Measurements from ENCODE around the gene KSR1. TPM values are rescaled to one million over a fixed set of nuclear protein-coding genes. Genes with fewer than 3 reads are reported as not detected.

The KSR1 gene
- total and polyA plus RNA-seq, 2 experiments from 2014 or later: 7.8 to 53.2 TPM

- TF ChIP-seq REST (IDR thresholded peaks at IDR 0.05; ENCODE audit: unreplicated experiment) (no peak), JUNB (IDR thresholded peaks at IDR 0.05; ENCODE audit: unreplicated experiment) (no peak), STAT1 (IDR thresholded peaks at IDR 0.05; ENCODE audit: unreplicated experiment) (no peak), EZH2phosphoT487 (IDR thresholded peaks at IDR 0.05; ENCODE audit: unreplicated experiment) (no peak), CTCF (conservative IDR thresholded peaks at IDR 0.05; ENCODE audit: low read depth in 2 of 2) (no peak), ZNF462 (CRISPR knock-in tag; IDR thresholded peaks at IDR 0.05) (no peak), ETS1 (IDR thresholded peaks at IDR 0.05) (no peak), POLR2AphosphoS5 (IDR thresholded peaks at IDR 0.05; ENCODE audit: low read depth) (no peak), NANOG (IDR thresholded peaks at IDR 0.05; ENCODE audit: borderline replicate concordance) (no peak), ZNF114 (CRISPR knock-in tag; IDR thresholded peaks at IDR 0.05) (no peak), ZNF331 (CRISPR knock-in tag; IDR thresholded peaks at IDR 0.05; ENCODE audit: low read depth) (no peak), EZH2 (IDR thresholded peaks at IDR 0.05; ENCODE audit: low read depth, unreplicated experiment) (no peak), CREB1 (CRISPR knock-in tag; IDR thresholded peaks at IDR 0.05; ENCODE audit: low read depth) (no peak)
- Mint-ChIP-seq H3K27me3 (ENCODE audit: insufficient read depth, low read depth, poor library complexity) (peaks cover 3% of the 10 kb centered on the region), H3K27ac (no peak overlapping the region), H3K36me3 (ENCODE audit: low read depth) (peaks cover 35% of the 10 kb centered on the region), H3K4me3 (no peak overlapping the region), H3K4me1 (no peaks in the 10 kb centered on the region), H3K9me3 (no peaks in the 10 kb centered on the region)
- peaks cover 7% of the 10 kb centered on the region; the same call in 1 of the 2 replicates for H3K36me3 ChIP-seq (ENCODE audit: insufficient read depth)
- H3K4me2 ChIP-seq: no peak overlapping the region
- no peak overlapping the region for H3K27ac ChIP-seq (ENCODE audit: low read depth)
- no peaks in the 10 kb centered on the region for H4K20me1 ChIP-seq (replicated peaks; ENCODE audit: insufficient read depth)
- no peaks in the 10 kb centered on the region for H3F3A ChIP-seq (replicated peaks; ENCODE audit: low read depth)
- ATAC-seq: no peak
- no peak for DNase-seq (ENCODE audit: low spot score)
- H2AFZ ChIP-seq: no peak overlapping the region
- no peaks in the 10 kb centered on the region for H3K9me2 ChIP-seq (ENCODE audit: insufficient read depth)
- H3K79me2 ChIP-seq (replicated peaks; ENCODE audit: insufficient read depth): no peaks in the 10 kb centered on the region
- no peak overlapping the region for H3K4me3 ChIP-seq
- no peaks in the 10 kb centered on the region for H3K27me3 ChIP-seq (ENCODE audit: insufficient read depth)
- H3K4me1 ChIP-seq (ENCODE audit: insufficient read depth): no peaks in the 10 kb centered on the region
Measured at GRCh38 chr17:27620721-27621120, 164.5 kb downstream of the KSR1 start.
